WERI-Rb-1 (cell line): ENCODE measurements around the gene MBD3L4.
A peak's percentile ranks its signal among the peaks of the same experiment; 100 is the strongest.

ENCODE experiments used
- DNase-seq: peaks from one replicate; pipeline ENCODE4 v3.0.0-alpha.2; 2020
- H3K27ac ChIP-seq: fragments of 250-450 bp; sonication (Bioruptor Pico); 2 replicates; pipeline ENCODE4 v1.5.1; 2020; ENCODE audit warnings: mild to moderate bottlenecking, moderate library complexity
- H3K27me3 ChIP-seq: fragments of 250-450 bp; sonication (Bioruptor Pico); 2 replicates; pipeline ENCODE4 v1.5.1; 2021; ENCODE audit warnings: mild to moderate bottlenecking, low read depth, moderate library complexity; ENCODE audit not compliant: insufficient read depth, severe bottlenecking
- H3K36me3 ChIP-seq: fragments of 250-450 bp; sonication (Bioruptor Pico); 2 replicates; pipeline ENCODE4 v1.5.1; 2020; ENCODE audit warnings: mild to moderate bottlenecking, moderate library complexity
- H3K4me3 ChIP-seq: 2 replicates; pipeline ENCODE4 v1.5.1; 2011; ENCODE audit warnings: low read depth, mild to moderate bottlenecking, control low read depth, low read length
- H3K9me3 ChIP-seq: fragments of 250-450 bp; sonication (Bioruptor Pico); 2 replicates; pipeline ENCODE4 v1.5.1; 2021; ENCODE audit warnings: mild to moderate bottlenecking, moderate library complexity; ENCODE audit not compliant: severe bottlenecking
- TF ChIP-seq, protein P1 (sequence below): IDR thresholded peaks from 2 replicates; pipeline ENCODE4 v1.5.1; 2011; ENCODE audit warnings: low read depth, mild to moderate bottlenecking, control low read depth, inconsistent platforms, low read length

Gene MBD3L4

DNA sequence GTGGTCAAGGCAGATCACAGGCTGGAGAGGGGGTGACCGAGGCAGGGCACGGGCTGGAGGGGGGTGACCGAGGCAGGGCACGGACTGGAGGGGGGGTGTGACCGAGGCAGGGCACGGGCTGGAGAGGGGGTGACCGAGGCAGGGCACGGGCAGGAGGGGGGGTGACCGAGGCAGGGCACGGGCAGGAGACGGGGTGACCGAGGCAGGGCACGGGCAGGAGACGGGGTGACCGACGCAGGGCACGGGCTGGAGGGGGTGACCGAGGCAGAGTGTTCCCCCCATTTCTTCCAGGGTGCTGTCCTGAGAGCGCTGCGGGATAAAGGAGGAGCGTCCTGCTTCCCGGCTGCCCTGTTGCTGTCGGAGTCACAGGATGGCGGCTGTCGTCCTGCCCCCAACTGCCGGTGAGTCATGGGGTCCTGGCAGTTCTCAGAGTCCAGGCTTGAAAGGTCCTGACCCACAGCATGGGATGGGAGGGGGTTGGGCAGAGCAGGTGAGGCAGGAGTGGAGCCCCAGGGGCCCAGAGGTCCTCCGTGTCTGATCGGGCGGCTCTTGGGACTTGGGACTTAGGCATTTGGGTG is 34.8 kb upstream of the MBD3L4 start:
- H3K9me3 ChIP-seq: peaks cover 5% of the 10 kb centered on the region
- DNase-seq: no peak
- H3K27ac ChIP-seq: no peak overlapping the region
- no peaks in the 10 kb centered on the region for H3K27me3 ChIP-seq
- H3K4me3 ChIP-seq: no peak overlapping the region
- H3K36me3 ChIP-seq: peaks cover 52% of the 10 kb centered on the region
- TF ChIP-seq, protein P1, sequence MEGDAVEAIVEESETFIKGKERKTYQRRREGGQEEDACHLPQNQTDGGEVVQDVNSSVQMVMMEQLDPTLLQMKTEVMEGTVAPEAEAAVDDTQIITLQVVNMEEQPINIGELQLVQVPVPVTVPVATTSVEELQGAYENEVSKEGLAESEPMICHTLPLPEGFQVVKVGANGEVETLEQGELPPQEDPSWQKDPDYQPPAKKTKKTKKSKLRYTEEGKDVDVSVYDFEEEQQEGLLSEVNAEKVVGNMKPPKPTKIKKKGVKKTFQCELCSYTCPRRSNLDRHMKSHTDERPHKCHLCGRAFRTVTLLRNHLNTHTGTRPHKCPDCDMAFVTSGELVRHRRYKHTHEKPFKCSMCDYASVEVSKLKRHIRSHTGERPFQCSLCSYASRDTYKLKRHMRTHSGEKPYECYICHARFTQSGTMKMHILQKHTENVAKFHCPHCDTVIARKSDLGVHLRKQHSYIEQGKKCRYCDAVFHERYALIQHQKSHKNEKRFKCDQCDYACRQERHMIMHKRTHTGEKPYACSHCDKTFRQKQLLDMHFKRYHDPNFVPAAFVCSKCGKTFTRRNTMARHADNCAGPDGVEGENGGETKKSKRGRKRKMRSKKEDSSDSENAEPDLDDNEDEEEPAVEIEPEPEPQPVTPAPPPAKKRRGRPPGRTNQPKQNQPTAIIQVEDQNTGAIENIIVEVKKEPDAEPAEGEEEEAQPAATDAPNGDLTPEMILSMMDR: no peak

DNA sequence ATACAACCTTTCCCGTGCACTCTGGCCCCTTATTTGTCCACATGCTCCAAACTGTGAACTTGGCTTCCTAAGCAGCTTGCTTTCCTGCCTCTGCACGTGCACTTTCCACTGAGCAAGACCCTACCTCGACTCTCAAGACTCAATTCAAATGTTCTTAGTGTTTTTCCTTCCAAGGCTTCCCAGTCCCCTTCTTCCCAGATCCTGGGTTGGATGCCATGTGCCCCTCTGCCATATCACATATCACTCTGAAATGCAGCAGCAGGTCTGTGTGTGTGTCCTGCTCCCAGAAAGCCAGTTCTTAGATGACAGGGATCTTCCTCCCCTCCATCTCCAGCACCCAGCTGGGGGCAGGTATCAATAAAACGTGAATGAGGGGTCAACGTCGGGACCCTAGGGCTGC is 32.6 kb upstream of the MBD3L4 start:
- Histone ChIP-seq H3K36me3 (peaks cover 37% of the 10 kb centered on the region), H3K4me3 (no peak overlapping the region), H3K27me3 (no peaks in the 10 kb centered on the region), H3K9me3 (peaks cover 3% of the 10 kb centered on the region), H3K27ac (no peak overlapping the region)
- TF ChIP-seq, protein P1: no peak
- no peak for DNase-seq

DNA sequence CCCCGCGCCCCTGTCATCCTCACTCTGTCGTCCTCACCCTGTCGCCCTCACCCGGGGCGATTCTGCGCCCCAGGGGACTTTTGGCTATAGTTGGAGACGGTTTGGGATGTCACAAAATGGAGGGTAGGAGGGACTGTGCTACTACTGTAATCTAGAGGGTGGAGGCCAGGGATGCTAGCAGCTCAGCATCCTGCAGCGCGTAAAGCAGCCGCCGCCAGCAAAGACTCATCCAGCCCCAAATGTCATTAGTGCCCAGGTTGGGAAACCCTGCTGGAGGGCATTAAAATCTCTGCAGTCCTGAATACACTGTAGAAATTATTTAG is 29.9 kb upstream of the MBD3L4 start:
- H3K9me3 ChIP-seq: no peaks in the 10 kb centered on the region
- H3K36me3 ChIP-seq: peaks cover 18% of the 10 kb centered on the region
- H3K27ac ChIP-seq: peak overlapping the region; percentile 85
- DNase-seq: no peak
- H3K4me3 ChIP-seq: peak overlapping the region; percentile 78
- no peaks in the 10 kb centered on the region for H3K27me3 ChIP-seq
- TF ChIP-seq, protein P1: no peak

DNA sequence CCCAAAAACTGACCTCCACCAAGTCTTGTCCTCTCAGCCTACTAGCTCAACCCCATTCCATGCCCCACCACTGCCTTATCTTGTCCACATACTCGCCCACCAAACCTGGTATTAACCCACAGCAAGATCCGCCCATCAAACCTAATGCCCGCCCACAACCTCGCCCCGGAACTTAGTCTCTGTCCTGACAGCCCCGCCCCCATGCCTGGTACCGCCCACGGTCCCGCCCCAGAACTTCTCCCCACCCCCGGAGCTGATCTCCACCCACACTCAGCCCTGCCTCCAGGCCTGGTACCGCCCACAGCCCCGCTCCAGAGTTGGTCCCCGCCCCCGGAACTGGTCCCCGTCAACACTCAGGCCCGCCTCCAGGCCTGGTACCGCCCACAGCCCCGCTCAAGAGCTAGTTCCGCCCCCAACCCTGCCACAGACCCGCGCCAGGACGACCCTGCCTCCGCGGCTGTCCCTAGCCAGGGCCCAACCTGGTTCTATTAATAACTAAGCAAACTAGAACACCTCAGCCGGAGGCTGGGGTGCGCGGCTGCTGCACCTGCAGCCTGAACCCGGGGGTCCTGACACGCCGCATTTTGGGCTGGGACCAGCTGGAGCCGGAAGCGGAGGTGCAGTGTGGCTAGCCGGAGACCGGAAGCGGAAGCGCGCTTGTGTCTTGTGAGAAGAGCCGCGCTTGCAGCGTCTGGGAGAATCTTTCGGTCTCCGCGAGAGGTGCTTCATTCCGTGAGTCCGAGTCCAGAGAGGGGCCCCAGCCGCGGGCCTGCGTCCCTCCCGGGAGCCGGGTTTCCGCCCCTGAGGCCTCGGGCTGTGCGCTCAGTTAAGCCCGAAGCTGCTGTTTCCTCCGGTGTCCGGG is 29.3 kb upstream of the MBD3L4 start, which contains the start of gene ZNF557:
TSS of gene ZNF557 (plus strand) at position 662 of the 862 bp plus-strand sequence. CDS start 5,372 bp downstream, outside the sequence.
- Histone ChIP-seq H3K9me3 (no peaks in the 10 kb centered on the region), H3K27ac (peak within 1 kb of the TSS; percentile 85), H3K36me3 (peaks cover 18% of the 10 kb centered on the region), H3K4me3 (peak within 1 kb of the TSS; percentile 78), H3K27me3 (no peaks in the 10 kb centered on the region)
- DNase-seq: peak; percentile 99
- TF ChIP-seq, protein P1: no peak

DNA sequence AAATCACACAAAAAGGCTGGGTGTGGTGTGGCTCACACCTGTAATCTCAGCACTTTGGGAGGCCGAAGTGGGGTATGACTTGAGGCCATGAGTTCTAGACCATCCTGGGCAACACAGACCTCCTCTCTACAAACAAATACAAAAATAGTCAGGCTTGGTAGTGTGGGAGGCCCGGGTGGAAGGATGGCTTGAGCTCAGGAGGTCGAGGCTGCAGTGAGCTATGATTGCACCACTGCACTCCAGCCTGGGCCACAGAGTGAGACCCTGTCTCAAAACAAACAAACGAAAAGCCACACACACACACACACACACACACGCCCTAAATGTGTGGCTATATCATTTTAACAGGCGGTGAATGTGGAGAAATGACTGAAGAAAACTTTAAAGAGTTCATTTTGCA is 28.6 kb upstream of the MBD3L4 start:
- H3K27me3 ChIP-seq: no peaks in the 10 kb centered on the region
- TF ChIP-seq, protein P1: no peak
- no peak overlapping the region for H3K27ac ChIP-seq
- peaks cover 17% of the 10 kb centered on the region for H3K36me3 ChIP-seq
- peaks cover under 1% of the 10 kb centered on the region for H3K9me3 ChIP-seq
- H3K4me3 ChIP-seq: peak overlapping the region; percentile 8; the same call in 1 of the 2 replicates
- no peak for DNase-seq
